Measurements from ENCODE around the gene ISOC2. TPM values are rescaled to one million over a fixed set of nuclear protein-coding genes. Genes with fewer than 3 reads are reported as not detected.

ISOC2 gene
- total and polyA plus RNA-seq, 2 donors (not counting 3 experiments of a cell fraction or from before 2014, with no cell fraction given): 49.3 to 68.7 TPM

DNA sequence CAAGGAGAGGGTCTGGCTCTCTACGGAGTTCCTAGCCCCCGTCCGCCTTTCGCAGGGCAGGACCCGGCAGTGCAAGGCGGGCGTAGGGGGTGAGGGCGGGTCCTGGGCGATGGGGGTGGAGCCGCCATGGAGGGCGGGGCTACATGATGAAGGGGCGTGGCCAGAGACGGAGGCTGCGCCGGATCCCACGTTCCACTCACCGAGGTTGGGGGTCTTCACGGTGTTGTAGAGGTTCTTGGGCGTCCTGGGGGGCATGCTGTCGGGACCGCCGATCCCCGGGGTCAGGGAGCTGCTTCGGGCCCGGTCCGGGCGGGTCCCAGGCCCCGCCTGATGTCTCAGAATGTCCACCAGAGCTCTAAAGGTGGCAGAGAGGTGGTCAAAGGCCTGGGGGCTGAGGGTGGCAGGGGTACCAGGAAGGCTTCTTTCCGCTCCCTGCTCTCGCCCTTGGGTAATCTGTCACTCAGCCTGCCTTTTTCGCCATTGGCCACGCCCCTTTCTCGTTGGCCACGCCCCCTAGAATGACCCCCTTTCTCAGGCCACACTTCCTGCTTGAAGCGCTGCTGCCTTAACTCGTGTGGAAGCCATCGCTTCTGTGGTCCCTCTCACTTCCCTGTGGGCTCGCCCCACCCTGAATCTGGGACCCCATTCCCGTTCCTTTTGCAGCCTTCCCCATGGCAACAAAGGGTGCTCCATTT, 20.9 kb downstream of the ISOC2 start:
- no peak for DNase-seq (ENCODE audit: low read depth, low spot score)
- H3K9me3 ChIP-seq (replicated peaks; ENCODE audit: control insufficient read depth, insufficient read depth, low read length): no peaks in the 10 kb centered on the region
- no peaks in the 10 kb centered on the region for H3K4me1 ChIP-seq (ENCODE audit: control insufficient read depth, extremely low read depth, insufficient read depth, low read length)
- no peak for FAIRE-seq
- no peak for TF ChIP-seq GATA2 (IDR thresholded peaks at IDR 0.05; ENCODE audit: insufficient read depth, insufficient read length, low read depth, low read length)
- dilution Hi-C loops (cut with MboI; ENCODE audit: extremely low pct_ligation_motif_present, low sequenced_read_pairs) (no loop called here), intact Hi-C loops (cut with micrococcal nuclease) (no loop called here)
- no peak overlapping the region for H3K9ac ChIP-seq (replicated peaks; ENCODE audit: extremely low read depth, insufficient read depth, low read length)
- no peaks in the 10 kb centered on the region for H4K20me1 ChIP-seq (replicated peaks; ENCODE audit: control insufficient read depth, extremely low read depth, insufficient read depth, low read length)
- H2AFZ ChIP-seq (ENCODE audit: low read depth, low read length): no peak overlapping the region
- H3K27me3 ChIP-seq (ENCODE audit: control insufficient read depth in 2 of 2, insufficient read depth in 2 of 2, low read length in 2 of 2): peaks cover 37 to 42% of the 10 kb centered on the region in 2 experiments
- H3K4me2 ChIP-seq (ENCODE audit: insufficient read depth, low read length): no peak overlapping the region
- CTCF ChIA-PET: no interaction called here
- no peak overlapping the region for H3K27ac ChIP-seq (ENCODE audit: insufficient read depth, low read depth, low read length)
- no peaks in the 10 kb centered on the region for H3K9me1 ChIP-seq (replicated peaks; ENCODE audit: control insufficient read depth, extremely low read depth, insufficient read depth, low read length)
- H3K4me3 ChIP-seq (replicated peaks in 1 of 3; ENCODE audit: insufficient read depth in 1 of 3, low read depth in 1 of 3, low read length in 3 of 3): no peak overlapping the region
- BruUV-seq (replicated peaks): no TSS peak
- POLR2A ChIA-PET: no interaction called here
- H3K79me2 ChIP-seq (ENCODE audit: control insufficient read depth, insufficient read depth, low read length): no peaks in the 10 kb centered on the region
- no peaks in the 10 kb centered on the region for H3K36me3 ChIP-seq (ENCODE audit: control insufficient read depth in 2 of 2, extremely low read depth in 1 of 2, insufficient read depth in 2 of 2, low read length in 2 of 2)

DNA sequence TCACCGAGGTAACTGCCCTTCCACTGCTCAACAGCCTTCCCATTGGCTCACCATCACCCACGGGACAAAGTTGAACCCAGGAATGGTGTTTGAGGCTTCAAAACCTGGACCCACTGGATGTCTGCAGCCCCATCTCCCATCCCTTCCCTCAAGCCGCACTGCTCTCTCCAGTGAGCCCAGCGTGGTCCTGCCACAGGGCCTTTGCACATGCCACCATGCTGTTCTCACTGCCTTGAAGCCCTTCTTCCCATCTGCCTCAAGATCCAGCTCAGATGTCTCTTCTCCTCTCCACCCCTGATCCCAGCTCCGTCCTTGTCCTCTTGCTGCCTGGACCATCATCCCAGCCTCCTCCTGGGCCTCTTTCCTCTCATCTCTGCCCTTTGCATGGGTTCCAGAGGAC, 22.4 kb downstream of the ISOC2 start:
- H3K4me1 ChIP-seq (ENCODE audit: control insufficient read depth, extremely low read depth, insufficient read depth, low read length): no peaks in the 10 kb centered on the region
- DNase-seq (ENCODE audit: low read depth, low spot score) (no peak), FAIRE-seq (no peak)
- H3K36me3 ChIP-seq (ENCODE audit: control insufficient read depth in 2 of 2, extremely low read depth in 1 of 2, insufficient read depth in 2 of 2, low read length in 2 of 2): no peaks in the 10 kb centered on the region
- no peaks in the 10 kb centered on the region for H4K20me1 ChIP-seq (replicated peaks; ENCODE audit: control insufficient read depth, extremely low read depth, insufficient read depth, low read length)
- peaks cover 27 to 31% of the 10 kb centered on the region in 2 experiments for H3K27me3 ChIP-seq (ENCODE audit: control insufficient read depth in 2 of 2, insufficient read depth in 2 of 2, low read length in 2 of 2)
- POLR2A ChIA-PET: no interaction called here
- no TSS peak for BruUV-seq (replicated peaks)
- intact Hi-C loops (cut with micrococcal nuclease): no loop called here
- dilution Hi-C loops (cut with MboI; ENCODE audit: extremely low pct_ligation_motif_present, low sequenced_read_pairs): no loop called here
- H3K79me2 ChIP-seq (ENCODE audit: control insufficient read depth, insufficient read depth, low read length): no peaks in the 10 kb centered on the region
- H3K9ac ChIP-seq (replicated peaks; ENCODE audit: extremely low read depth, insufficient read depth, low read length): no peak overlapping the region
- no peak overlapping the region for H3K27ac ChIP-seq (ENCODE audit: insufficient read depth, low read depth, low read length)
- CTCF ChIA-PET: interaction anchor here (1.1 kb wide), 1 partner anchor 28 kb away, joined by 3 read pairs; no protein-coding TSS in a partner anchor
- TF ChIP-seq CTCF (IDR thresholded peaks at IDR 0.05; ENCODE audit: extremely low read depth in 1 of 2, insufficient read depth in 1 of 2, low read depth in 1 of 2, low read length in 2 of 2) (no peak), EZH2 (IDR thresholded peaks at IDR 0.05; ENCODE audit: borderline replicate concordance, low read depth, low read length, severe bottlenecking) (no peak), MYC (IDR thresholded peaks at IDR 0.05; ENCODE audit: low read depth, low read length) (no peak), POLR2AphosphoS5 (IDR thresholded peaks at IDR 0.05; ENCODE audit: insufficient read depth, low read depth, low read length) (no peak), JUN (IDR thresholded peaks at IDR 0.05; ENCODE audit: borderline replicate concordance, insufficient read depth, insufficient read length, low read depth) (no peak), POLR2A (IDR thresholded peaks at IDR 0.05; ENCODE audit: low read depth, low read length) (no peak), GATA2 (IDR thresholded peaks at IDR 0.05; ENCODE audit: insufficient read depth, insufficient read length, low read depth, low read length) (no peak)
- TF ChIP-seq, protein P1, sequence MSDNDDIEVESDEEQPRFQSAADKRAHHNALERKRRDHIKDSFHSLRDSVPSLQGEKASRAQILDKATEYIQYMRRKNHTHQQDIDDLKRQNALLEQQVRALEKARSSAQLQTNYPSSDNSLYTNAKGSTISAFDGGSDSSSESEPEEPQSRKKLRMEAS (IDR thresholded peaks at IDR 0.05; ENCODE audit: insufficient read depth, insufficient read length): no peak
- H3K9me1 ChIP-seq (replicated peaks; ENCODE audit: control insufficient read depth, extremely low read depth, insufficient read depth, low read length): no peaks in the 10 kb centered on the region
- H3K4me2 ChIP-seq (ENCODE audit: insufficient read depth, low read length): no peak overlapping the region
- H3K9me3 ChIP-seq (replicated peaks; ENCODE audit: control insufficient read depth, insufficient read depth, low read length): no peaks in the 10 kb centered on the region
- H3K4me3 ChIP-seq (replicated peaks in 1 of 3; ENCODE audit: insufficient read depth in 1 of 3, low read depth in 1 of 3, low read length in 3 of 3): no peak overlapping the region
- no peak overlapping the region for H2AFZ ChIP-seq (ENCODE audit: low read depth, low read length)
